Measurements from ENCODE around the gene CNIH4.
"Not testable (repeated sequence)": the region's sequence is repeated elsewhere in the genome, so short reads cannot be mapped to it uniquely, and the experiment has no call there.

The CNIH4 gene

GRCh38 chr1:224426869-224427268 is 70.2 kb downstream of the CNIH4 start:
- H3K4me3 ChIP-seq (ENCODE audit: insufficient read depth, low read depth, low read length); H3K4me1 ChIP-seq (ENCODE audit: control insufficient read depth, insufficient read depth, low read length); H3K27ac ChIP-seq (ENCODE audit: insufficient read depth, low read depth, low read length, poor library complexity, severe bottlenecking); H3K27me3 ChIP-seq (ENCODE audit: control insufficient read depth, insufficient read depth, low read length, poor library complexity, severe bottlenecking); H3K9me3 ChIP-seq (ENCODE audit: control insufficient read depth, low read length): not testable (repeated sequence)
- WGBS, 2 experiments = 95 to 98% methylated on average over 7 to 8 of the region's 8 CpGs
- peaks cover 24% of the 10 kb centered on the region for H3K36me3 ChIP-seq (ENCODE audit: control insufficient read depth, insufficient read depth, low read length)

- H3K4me1 ChIP-seq (ENCODE audit: control insufficient read depth, insufficient read depth, low read length) = peaks cover 9% of the 10 kb centered on the region
- peaks cover 20% of the 10 kb centered on the region for H3K36me3 ChIP-seq (ENCODE audit: control insufficient read depth, insufficient read depth, low read length)
- no peaks in the 10 kb centered on the region for H3K27me3 ChIP-seq (ENCODE audit: control insufficient read depth, insufficient read depth, low read length, poor library complexity, severe bottlenecking)
- no peaks in the 10 kb centered on the region for H3K9me3 ChIP-seq (ENCODE audit: control insufficient read depth, low read length)
- no peak overlapping the region for H3K27ac ChIP-seq (ENCODE audit: insufficient read depth, low read depth, low read length, poor library complexity, severe bottlenecking)
- 100% methylated on average over 1 of the region's 1 CpG; no CpG with 5 or more reads in 1 of the 2 experiments for WGBS, 2 experiments
- H3K4me3 ChIP-seq (ENCODE audit: insufficient read depth, low read depth, low read length) = no peak overlapping the region
Measured at GRCh38 chr1:224427346-224427745, 70.7 kb downstream of the CNIH4 start.

GRCh38 chr1:224428713-224429112 is 72.0 kb downstream of the CNIH4 start:
- WGBS, 2 experiments = 91 to 94% methylated on average over 7 of the region's 7 CpGs
- not testable (repeated sequence) for H3K4me3 ChIP-seq (ENCODE audit: insufficient read depth, low read depth, low read length); H3K27ac ChIP-seq (ENCODE audit: insufficient read depth, low read depth, low read length, poor library complexity, severe bottlenecking); H3K9me3 ChIP-seq (ENCODE audit: control insufficient read depth, low read length); H3K27me3 ChIP-seq (ENCODE audit: control insufficient read depth, insufficient read depth, low read length, poor library complexity, severe bottlenecking)
- H3K36me3 ChIP-seq (ENCODE audit: control insufficient read depth, insufficient read depth, low read length) = peaks cover 12% of the 10 kb centered on the region
- peaks cover 12% of the 10 kb centered on the region for H3K4me1 ChIP-seq (ENCODE audit: control insufficient read depth, insufficient read depth, low read length)
